OCI-M2 (cell line): ENCODE data around the gene NHLRC2.

Experiments used
- DNase-seq: peaks from one replicate; lab custom pipeline; 2025; ENCODE audit not compliant: unreplicated experiment; lab: John Stamatoyannopoulos, UW

Gene NHLRC2

GRCh38 chr10:113858541-113858940 is 4.1 kb downstream of the NHLRC2 start:
- no peak for DNase-seq

GRCh38 chr10:113859261-113859660 is 4.8 kb downstream of the NHLRC2 start:
- no peak for DNase-seq

GRCh38 chr10:113865901-113866300 is 11.4 kb downstream of the NHLRC2 start:
- DNase-seq: no peak

GRCh38 chr10:113866551-113867394 is 12.3 kb downstream of the NHLRC2 start:
- no peak for DNase-seq

- no peak for DNase-seq
These were observed 13.4 kb downstream of the NHLRC2 start for GRCh38 chr10:113867904-113868303.

- no peak for DNase-seq
These were observed 15.3 kb downstream of the NHLRC2 start for GRCh38 chr10:113869789-113870188.

- DNase-seq: no peak
These were observed 17.9 kb downstream of the NHLRC2 start for GRCh38 chr10:113872139-113873030.

GRCh38 chr10:113875212-113875611 is 20.8 kb downstream of the NHLRC2 start:
- DNase-seq: no peak

GRCh38 chr10:113876461-113876860 is 22.0 kb downstream of the NHLRC2 start:
- no peak for DNase-seq

- no peak for DNase-seq
These were observed 25.2 kb downstream of the NHLRC2 start for GRCh38 chr10:113879691-113880090.

GRCh38 chr10:113880236-113880635 is 25.8 kb downstream of the NHLRC2 start:
- no peak for DNase-seq

GRCh38 chr10:113882240-113882639 is 27.8 kb downstream of the NHLRC2 start:
- no peak for DNase-seq

- no peak for DNase-seq
These were observed 35.5 kb downstream of the NHLRC2 start for GRCh38 chr10:113889911-113890310.

GRCh38 chr10:113890769-113891168 is 36.3 kb downstream of the NHLRC2 start:
- no peak for DNase-seq

GRCh38 chr10:113891476-113891875 is 37.0 kb downstream of the NHLRC2 start:
- DNase-seq: no peak

- no peak for DNase-seq
These were observed 39.1 kb downstream of the NHLRC2 start for GRCh38 chr10:113893570-113893969.

GRCh38 chr10:113894581-113894980 is 40.1 kb downstream of the NHLRC2 start:
- DNase-seq: no peak

GRCh38 chr10:113895018-113895417 is 40.6 kb downstream of the NHLRC2 start:
- DNase-seq: no peak

GRCh38 chr10:113897693-113898618 is 43.5 kb downstream of the NHLRC2 start:
- DNase-seq: no peak

- DNase-seq: no peak
These were observed 45.6 kb downstream of the NHLRC2 start for GRCh38 chr10:113899952-113900598.
